Pancreas (tissue), 10 donors: ENCODE measurements around the gene MUS81. TPM values are rescaled to one million over a fixed set of nuclear protein-coding genes. Genes with fewer than 3 reads are reported as not detected.
"Not testable (repeated sequence)": the region's sequence is repeated elsewhere in the genome, so short reads cannot be mapped to it uniquely, and the experiment has no call there.

ENCODE experiments used
- ATAC-seq, 4 donors: fragments of 200-7000 bp; cut with Tn5 transposase; one replicate each; pipeline versions ENCODE4 v1.8.0 to v1.9.1; 2020; ENCODE audit warnings: mild to moderate bottlenecking in 4 of 4, moderate library complexity in 4 of 4
- DNase-seq, 6 donors: peaks; one replicate each; pipeline ENCODE4 v3.0.0-alpha.2; 2020
- FAIRE-seq: peaks from 2 replicates; lab custom pipeline; 2012; peaks lifted over from hg19 to GRCh38; lab: Jason Lieb, UNC
- H3K27ac ChIP-seq, 4 donors: fragments of 200-600 bp; sonication (generic); 1 replicate in 3 of 4; 2 replicates in 1 of 4; pipeline versions ENCODE4 v1.5.0 to v1.8.0; 2020
- H3K27me3 ChIP-seq, 4 donors: fragments of 200-600 bp; one replicate each; pipeline ENCODE4 v1.8.0; 2021
- H3K36me3 ChIP-seq, 3 donors: fragments of 200-600 bp; sonication (generic) in 1 of 3; one replicate each; pipeline versions ENCODE4 v1.5.0 to v1.8.0; 2020 to 2021
- H3K4me1 ChIP-seq, 3 donors: fragments of 200-600 bp; one replicate each; pipeline ENCODE4 v1.8.0; 2021
- H3K4me3 ChIP-seq, 4 donors: fragments of 200-600 bp; sonication (generic) in 2 of 4; one replicate each; pipeline versions ENCODE4 v1.5.0 to v1.8.0; 2020 to 2021
- H3K9me3 ChIP-seq, 4 donors: fragments of 200-600 bp; one replicate each; pipeline ENCODE4 v1.8.0; 2021
- WGBS, 2 donors: extraction: QIAGEN DNeasy Blood & Tissue Kit; methylation state at CpG; one replicate each; pipeline ENCODE4 v1.1.7; 2013; 5-methylcytosine and 5-hydroxymethylcytosine counted together
- intact Hi-C, 3 donors: fragments of 100-400 bp; cut with DNase I; formaldehyde crosslinking; loops; one replicate each; pipeline versions ENCODE4 v1.11.1 to v1.14.2; 2022
- polyA plus RNA-seq, 2 donors: library from polyadenylated mRNA; stranded (reverse); fragments of 200-250 nt; gene quantifications; one replicate each; pipeline ENCODE4 v1.2.3, GENCODE V29; 2013
- total RNA-seq, 6 donors: library from RNA; stranded (reverse); fragmentation: NEBNext Ultra II Directional in 4 of 6; extraction: Animal tissue kit (Norgen Biotek cat#: 25700) in 4 of 6; gene quantifications; one replicate each; pipeline versions ENCODE4 v1.2.1 to v1.2.4, GENCODE V29; 2021 to 2023
- TF ChIP-seq, protein P1 (sequence below), 4 donors: fragments of 200-600 bp; sonication (generic) in 3 of 4; IDR thresholded peaks; one replicate each; pipeline versions ENCODE4 v1.5.0 to v1.8.0; 2021; ENCODE audit warnings: antibody characterized with exemption in 4 of 4
- donor health status: healthy with polysubstance abuse.
- donor health status: DM: no; HTN: no; CAD: no; lungs with moderate emphysema.
- donor health status: DM: no; HTN: no; CAD: no.
- donor health status: control.
- donor health status: control.
- donor health status: Bipolar disorder and iron deficiency.
- donor health status: DM: yes; HTN: yes; CAD: no.
- donor health status: DM: no; HTN: no; CAD: no.
- donor health status: DM: no; HTN: no; CAD: no.
- donor health status: DM: yes; HTN: yes; CAD: no.

MUS81 gene
- total and polyA plus RNA-seq, 8 donors, result 12.7 to 62.6 (median 22.5) TPM

DNA sequence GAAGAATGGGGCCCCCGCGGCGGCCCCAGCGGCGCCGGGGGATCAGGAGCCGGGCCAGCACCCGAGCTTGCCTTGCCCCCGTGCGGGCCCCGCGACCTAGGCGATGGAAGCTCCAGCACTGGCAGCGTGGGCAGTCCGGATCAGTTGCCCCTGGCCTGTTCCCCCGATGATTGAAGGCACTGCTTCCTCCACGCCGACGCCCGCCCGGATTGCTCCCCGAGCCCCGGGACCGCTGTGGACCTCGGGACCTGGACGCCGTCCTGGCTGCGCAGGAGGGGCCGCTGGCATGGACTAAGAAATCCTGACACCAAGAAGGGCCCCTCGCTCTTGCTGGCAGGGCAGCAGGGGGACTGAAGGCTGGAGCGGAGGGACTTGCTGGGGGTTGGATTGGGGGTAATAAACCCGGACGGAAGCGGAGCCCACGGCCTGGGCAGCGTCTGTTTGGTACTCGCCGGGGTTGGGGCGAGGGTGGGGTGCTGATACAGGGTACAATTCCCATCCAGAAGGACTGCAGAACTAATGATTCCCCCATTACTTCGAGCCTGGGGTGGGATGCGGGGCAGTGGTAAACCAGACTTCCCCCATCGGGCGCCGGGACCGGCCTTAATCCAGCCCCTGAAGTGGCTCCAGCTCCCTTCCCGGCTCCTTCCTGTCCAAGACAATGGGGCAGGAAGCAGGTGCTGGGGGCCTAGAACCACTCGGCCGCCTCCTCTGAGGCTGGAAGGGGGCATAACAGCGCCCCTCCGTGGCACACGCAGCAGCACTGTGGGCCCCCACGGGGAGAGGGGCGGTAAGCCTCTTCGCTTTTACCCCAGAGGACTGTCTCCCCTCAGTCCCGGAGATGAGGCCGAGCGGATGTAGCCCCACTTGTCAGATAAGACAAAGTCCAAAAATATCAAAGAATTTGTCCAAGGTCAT lies 31.2 kb downstream of the MUS81 start:
- H3K9me3 ChIP-seq, result no peaks in the 10 kb centered on the region
- ATAC-seq, result no peak
- no peaks in the 10 kb centered on the region for H3K27me3 ChIP-seq
- peak in 1 of 6 donors; percentile 81 for DNase-seq
- intact Hi-C loops, result no loop called here
- no peaks in the 10 kb centered on the region for H3K36me3 ChIP-seq
- WGBS, 2 donors, result 21 to 25% methylated on average over 54 to 57 of the region's 57 CpGs
- TF ChIP-seq, protein P1, sequence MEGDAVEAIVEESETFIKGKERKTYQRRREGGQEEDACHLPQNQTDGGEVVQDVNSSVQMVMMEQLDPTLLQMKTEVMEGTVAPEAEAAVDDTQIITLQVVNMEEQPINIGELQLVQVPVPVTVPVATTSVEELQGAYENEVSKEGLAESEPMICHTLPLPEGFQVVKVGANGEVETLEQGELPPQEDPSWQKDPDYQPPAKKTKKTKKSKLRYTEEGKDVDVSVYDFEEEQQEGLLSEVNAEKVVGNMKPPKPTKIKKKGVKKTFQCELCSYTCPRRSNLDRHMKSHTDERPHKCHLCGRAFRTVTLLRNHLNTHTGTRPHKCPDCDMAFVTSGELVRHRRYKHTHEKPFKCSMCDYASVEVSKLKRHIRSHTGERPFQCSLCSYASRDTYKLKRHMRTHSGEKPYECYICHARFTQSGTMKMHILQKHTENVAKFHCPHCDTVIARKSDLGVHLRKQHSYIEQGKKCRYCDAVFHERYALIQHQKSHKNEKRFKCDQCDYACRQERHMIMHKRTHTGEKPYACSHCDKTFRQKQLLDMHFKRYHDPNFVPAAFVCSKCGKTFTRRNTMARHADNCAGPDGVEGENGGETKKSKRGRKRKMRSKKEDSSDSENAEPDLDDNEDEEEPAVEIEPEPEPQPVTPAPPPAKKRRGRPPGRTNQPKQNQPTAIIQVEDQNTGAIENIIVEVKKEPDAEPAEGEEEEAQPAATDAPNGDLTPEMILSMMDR (IDR thresholded peaks at IDR 0.05), result no peak
- H3K4me1 ChIP-seq, result peaks cover 7 to 31% (median 11%) of the 10 kb centered on the region in 3 donors
- H3K27ac ChIP-seq, result peak overlapping the region; percentile 76 to 93 (median 88)
- no peak for FAIRE-seq
- peak overlapping the region; percentile 41 to 71 (median 58) for H3K4me3 ChIP-seq

DNA sequence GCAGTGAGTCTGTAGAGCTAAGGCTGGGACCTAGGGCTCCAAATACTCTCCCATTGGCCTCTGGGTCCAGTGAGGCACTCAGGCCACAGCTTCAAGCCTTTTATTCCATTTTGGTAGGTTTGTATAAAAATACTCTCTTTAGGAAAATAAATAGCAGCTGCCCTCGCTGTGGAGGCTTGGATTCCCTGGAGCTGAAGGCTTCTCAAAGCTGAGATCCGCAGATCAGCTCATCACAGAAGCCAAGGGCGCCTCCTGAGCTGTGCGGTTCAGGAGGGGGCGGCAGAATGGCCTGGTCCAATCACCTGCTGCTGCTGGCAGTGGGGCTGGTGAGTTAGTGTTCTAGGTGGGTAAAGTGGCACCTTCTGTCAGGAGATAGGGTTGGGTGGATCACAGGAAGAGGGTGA lies 31.9 kb downstream of the MUS81 start:
- intact Hi-C loops, FAIRE-seq: not testable (repeated sequence)

DNA sequence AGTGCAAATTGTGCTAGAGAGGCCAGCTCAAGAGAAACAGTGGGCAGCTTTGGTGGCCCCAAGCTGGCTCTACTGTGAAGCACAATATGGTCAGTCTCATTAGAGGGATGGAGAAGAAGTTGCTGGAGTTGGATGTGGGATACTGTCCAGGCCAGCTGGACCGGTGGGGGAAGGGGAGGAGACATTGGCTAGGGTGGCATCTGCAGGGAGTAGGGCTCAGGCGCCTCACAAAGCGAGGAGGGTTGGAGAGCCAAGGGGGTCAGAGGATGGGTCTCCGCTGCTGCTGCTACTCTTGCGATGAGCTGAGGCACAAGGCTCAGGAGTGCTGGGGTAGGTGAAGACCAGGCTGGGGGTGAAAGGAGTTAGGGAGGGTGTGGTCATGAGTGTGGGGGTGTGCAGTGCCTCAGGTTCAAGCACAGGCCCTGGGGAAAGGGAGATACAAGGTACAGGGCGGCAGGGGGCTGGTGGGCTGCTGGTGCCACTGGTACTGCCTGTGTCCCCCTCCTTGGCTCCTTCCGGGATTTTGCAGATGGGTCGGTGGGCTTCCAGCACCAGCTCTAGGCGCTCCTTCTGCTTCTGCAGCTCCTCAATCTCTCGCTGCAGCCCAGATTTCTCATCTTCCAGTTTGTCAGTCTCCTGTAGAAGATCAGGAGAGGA lies 32.6 kb downstream of the MUS81 start:
- H3K9me3 ChIP-seq, result no peaks in the 10 kb centered on the region
- no peak overlapping the region for H3K27ac ChIP-seq
- H3K27me3 ChIP-seq, result no peaks in the 10 kb centered on the region
- ATAC-seq, result no peak
- no peak for FAIRE-seq
- peaks cover 1 to 25% (median 11%) of the 10 kb centered on the region in 3 donors for H3K4me1 ChIP-seq
- 84 to 87% methylated on average over 10 of the region's 10 CpGs for WGBS, 2 donors
- H3K4me3 ChIP-seq, result no peak overlapping the region
- H3K36me3 ChIP-seq, result no peaks in the 10 kb centered on the region
- DNase-seq, result peak in 1 of 6 donors; percentile 48
- intact Hi-C loops, result no loop called here
- TF ChIP-seq, protein P1 (IDR thresholded peaks at IDR 0.05), result no peak

More for the DNA sequence above, 31.9 kb downstream of the MUS81 start:
- Histone ChIP-seq H3K4me3 (peak overlapping the region in 1 of 4 donors; percentile 71), H3K4me1 (peaks cover 7 to 31% (median 11%) of the 10 kb centered on the region in 3 donors), H3K27ac (peak overlapping the region in 1 of 4 donors; percentile 93)
- 82 to 95% methylated on average over 5 of the region's 5 CpGs for WGBS, 2 donors
- H3K36me3 ChIP-seq, H3K27me3 ChIP-seq, ATAC-seq, H3K9me3 ChIP-seq: not testable (repeated sequence)
- peak in 1 of 6 donors; percentile 32 for DNase-seq

DNA sequence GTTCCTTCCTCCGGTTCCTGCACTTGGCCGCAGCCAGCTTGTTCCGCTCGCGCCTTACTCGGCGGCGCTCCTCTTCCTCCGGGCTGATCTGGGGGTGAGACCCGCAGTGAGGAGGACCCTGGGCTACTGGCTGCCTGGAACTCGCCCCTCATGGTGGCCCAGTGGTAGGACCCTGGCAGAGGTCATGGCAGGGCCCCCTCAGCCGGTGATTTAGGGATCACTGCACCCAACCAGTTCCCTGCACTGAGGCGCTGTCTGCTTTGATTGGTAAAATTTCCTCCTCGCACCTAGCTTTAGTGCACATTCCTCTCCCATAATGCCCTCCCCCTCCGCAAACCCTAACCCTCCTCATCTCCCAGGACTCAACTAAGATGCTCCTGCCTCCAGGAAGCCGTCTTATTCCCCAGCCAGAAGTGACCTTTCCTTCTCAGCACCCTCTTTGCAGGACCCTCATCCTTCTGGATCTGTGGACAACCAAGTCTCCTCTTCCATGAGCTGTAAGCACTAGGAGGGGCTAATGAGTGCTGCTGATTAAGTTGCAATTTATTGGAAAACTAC lies 33.9 kb downstream of the MUS81 start:
- Histone ChIP-seq H3K4me1 (peaks cover 0 to 24% (median 11%) of the 10 kb centered on the region in 3 donors), H3K9me3 (no peaks in the 10 kb centered on the region), H3K27ac (peak overlapping the region in 2 of 4 donors; percentile 54 to 55), H3K27me3 (no peaks in the 10 kb centered on the region), H3K4me3 (no peak overlapping the region), H3K36me3 (no peaks in the 10 kb centered on the region)
- TF ChIP-seq, protein P1 (IDR thresholded peaks at IDR 0.05), result no peak
- FAIRE-seq, result no peak
- peak in 1 of 6 donors; percentile 62 for DNase-seq
- intact Hi-C loops, result no loop called here
- no peak for ATAC-seq
- 75 to 87% methylated on average over 16 of the region's 16 CpGs for WGBS, 2 donors

DNA sequence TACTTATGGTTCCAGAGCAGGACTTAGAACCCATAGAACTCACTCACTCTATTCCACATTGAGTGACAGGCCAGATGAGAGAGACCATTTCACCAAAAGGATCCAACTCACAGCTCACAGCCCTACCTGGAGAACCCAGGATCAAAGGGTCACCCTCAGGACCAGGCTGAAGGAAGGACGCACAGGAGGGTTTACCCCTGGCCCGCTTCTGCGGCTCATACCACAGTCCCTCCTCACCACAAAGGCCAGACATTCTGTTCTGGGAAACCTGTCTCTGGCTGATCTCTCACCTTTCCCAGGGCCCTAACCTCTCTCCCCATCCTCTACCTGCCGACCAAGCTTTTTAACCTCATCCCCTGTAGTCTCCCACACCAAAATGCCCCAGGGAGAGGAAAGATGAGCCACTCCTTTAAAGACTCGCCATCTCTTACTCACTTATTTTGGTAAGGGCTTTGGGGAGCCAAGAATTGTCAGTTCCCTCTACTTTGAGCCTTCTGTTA lies 35.3 kb downstream of the MUS81 start:
- DNase-seq (no peak), FAIRE-seq (no peak), ATAC-seq (no peak)
- H3K27ac ChIP-seq, result no peak overlapping the region
- no peaks in the 10 kb centered on the region for H3K36me3 ChIP-seq
- TF ChIP-seq, protein P1 (IDR thresholded peaks at IDR 0.05), result no peak
- peaks cover 8 to 19% (median 8%) of the 10 kb centered on the region in 3 donors for H3K4me1 ChIP-seq
- H3K27me3 ChIP-seq, result no peaks in the 10 kb centered on the region
- WGBS, 2 donors, result 77 to 91% methylated on average over 5 of the region's 5 CpGs
- no peak overlapping the region for H3K4me3 ChIP-seq
- intact Hi-C loops, result no loop called here
- no peaks in the 10 kb centered on the region for H3K9me3 ChIP-seq
